Measurements from ENCODE around the gene TTLL11.
"Not testable (repeated sequence)": the region's sequence is repeated elsewhere in the genome, so short reads cannot be mapped to it uniquely, and the experiment has no call there.

Gene TTLL11

DNA sequence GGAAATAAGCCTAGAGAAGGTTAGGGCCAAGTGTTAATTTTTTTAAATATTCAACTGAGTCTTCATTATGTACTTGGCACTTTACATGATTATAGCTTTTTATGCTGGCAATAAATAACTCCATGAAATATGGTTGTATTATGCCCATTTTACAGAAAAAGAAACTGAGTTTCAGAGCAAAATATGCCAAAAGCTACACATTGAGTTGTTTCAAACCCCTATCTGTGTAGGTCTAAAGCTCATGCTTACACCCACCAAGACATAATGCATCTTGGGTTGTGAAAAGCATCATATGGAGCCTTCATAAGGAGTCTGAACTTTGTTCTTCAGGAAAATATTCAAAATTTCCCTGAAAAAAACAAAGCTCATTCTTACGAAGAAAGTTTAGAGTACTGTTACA, 14.6 kb downstream of the TTLL11 start:
- no peak for DNase-seq

DNA sequence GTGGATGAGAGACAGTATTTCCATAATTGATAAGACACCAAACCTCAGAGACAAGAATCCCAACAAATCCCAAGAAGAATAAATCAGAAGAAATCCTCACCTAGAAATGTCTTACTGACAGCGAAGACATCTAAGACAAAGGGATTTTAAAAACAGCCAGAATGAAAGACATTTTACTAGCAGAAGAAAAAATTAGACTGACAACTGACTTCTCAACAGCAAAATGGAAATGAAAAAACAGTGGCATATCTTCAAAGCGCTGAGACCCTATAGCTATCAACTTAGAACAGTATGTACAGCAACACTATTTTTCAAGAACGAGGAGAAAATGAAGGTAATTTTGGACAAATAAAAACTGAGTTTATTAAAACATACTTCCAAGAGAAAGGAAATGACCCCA, 16.3 kb downstream of the TTLL11 start:
- DNase-seq, result no peak

DNA sequence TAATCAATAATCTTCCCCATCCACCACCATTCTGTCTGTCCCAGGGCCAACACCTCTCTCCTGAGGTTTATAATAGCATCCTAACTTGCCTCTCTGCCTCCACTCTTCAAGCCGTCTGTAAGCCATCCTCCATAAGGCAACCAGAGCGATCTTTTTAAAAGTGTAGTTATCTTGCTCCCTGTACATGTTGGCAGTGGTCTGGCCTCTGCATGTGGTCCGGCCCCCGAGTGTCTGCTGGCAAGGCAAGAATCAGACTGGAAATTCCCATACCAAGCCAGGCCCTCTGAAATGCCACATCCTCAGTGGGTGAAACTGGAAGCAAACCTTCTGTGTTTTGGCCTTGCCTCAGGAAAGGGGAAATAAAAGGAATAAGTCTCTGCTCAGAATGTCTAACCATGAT, 17.0 kb downstream of the TTLL11 start:
- no peak for DNase-seq

DNA sequence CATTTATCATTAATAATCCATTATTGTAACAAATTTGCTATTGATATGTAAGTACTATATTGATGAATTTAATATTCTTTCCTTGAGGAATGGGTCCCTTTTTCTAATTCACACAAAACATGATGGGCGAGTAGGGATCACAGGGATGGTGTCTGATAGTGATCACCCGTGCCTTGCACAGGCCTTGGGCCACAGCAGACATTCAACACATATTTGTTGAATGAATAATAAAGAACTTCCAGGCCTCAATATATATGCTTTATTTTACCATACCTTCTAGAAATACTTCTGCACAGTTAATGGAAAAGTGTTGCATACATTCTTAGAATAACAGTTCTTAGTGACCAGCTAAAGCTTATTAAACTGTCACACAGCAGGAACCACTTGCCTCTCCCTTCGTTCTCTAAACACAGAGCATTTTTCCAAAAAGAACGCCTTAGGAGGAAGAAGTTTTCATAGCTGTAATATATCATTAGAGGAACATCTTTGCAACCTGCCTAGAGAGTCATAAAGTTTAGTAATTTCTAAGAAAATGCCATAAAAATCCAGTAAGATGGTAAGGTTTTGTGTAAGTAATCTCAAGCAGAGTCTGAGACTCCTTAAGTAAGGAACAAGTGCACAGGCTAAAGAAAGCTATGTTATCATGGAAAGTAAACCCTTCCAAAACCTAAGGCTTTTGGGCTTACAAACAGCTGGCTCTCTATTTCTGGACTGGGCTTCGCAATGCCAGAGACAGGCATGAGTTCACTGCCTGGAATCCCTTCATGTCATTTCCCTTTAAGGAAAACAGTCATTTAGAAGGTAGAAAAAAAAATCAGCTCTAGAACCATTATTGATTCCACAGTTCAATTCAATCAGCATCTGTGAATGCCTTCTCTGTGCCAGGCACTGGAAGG, 17.7 kb downstream of the TTLL11 start:
- no peak for DNase-seq

DNA sequence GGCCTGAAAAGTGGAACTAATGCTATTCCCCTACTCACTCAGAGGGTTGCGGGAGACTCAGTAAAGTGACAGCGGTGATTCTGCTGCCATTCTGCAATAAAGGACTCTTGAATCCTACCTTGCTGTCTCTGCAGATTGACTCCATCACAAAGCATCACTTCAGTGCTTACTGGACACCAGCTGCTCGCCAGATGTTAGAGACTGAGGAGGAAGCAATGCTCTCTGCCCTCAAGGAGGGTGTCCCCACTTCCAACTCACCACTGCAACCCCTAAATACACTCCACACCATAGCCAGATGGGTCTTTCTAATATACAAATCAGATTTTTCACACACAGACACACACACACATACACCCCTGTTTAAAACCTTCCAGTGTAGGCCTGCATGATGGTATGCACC, 21.4 kb downstream of the TTLL11 start:
- DNase-seq, result no peak

GRCh38 chr9:122070728-122071515, 22.2 kb downstream of the TTLL11 start:
- DNase-seq, result no peak

DNA sequence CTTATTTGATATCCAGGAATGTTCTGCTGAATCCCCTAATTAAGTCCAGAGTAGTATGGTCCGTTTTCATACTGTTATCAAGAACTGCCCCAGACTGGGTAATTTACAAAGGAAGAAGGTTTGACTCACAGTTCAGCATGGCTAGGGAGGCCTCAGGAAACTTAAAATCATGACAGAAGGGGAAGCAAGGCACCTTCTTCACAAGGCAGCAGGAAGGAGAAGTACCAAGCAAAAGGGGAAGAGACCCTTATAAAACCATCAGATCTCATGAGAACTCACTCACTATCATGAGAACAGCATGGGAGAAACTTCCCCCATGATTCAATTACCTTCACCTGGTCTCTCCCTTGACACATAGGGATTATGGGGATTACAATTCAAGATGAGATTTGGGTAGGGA, 26.4 kb downstream of the TTLL11 start:
- not testable (repeated sequence) for DNase-seq

DNA sequence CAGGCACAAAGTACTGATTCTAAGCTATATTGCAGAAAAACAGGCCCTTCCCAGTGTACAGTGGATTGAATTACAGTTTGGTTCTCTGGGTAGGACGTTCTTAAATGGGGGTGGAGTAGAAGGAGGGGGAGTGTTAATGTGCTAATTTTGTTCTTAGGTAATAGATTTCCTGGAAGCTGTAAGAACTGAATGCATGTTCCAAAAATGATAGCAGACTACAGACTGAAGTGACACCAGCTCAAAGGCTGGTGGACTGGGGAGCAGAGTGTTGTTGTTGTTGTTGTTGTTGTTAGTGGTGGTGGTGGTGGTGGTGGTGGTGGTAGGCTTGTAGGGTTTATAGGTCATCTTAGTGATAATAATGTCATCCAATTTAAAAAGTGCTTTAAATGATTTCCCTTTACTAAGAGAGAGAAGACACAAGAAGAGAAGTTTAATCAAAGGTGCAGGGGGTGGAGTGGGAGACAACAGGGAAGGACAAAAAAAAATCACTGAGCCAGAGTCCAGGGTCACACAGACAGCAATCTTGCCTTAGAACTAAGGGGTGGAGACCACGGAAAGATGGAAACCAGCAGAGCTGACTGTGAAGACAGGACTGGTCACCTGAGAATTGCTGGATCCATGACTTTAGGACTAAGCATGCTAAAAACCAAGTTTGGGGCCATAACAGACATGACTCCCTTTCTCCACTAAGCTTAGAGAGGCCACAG, 27.0 kb downstream of the TTLL11 start:
- DNase-seq, result no peak

DNA sequence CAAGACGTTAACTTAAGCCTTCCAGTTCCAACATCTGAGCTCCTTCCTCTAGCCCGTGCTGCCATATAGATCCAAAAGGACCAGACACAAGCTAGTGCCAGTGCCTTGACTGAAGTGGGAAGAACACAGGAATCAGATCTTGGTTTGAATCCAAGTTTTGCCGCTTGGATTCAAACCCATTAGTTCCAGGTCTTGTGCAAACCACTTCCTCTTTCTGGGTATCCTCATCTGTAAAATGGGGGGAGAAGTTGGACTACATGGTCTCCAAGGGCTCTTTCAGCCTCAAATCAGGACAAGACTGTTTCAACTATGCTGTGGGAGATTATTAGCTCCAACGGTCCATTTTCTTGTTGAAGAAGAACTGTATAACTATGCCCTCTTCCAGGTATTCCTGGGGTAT, 32.6 kb downstream of the TTLL11 start:
- DNase-seq, result no peak

GRCh38 chr9:122059955-122060324, 33.2 kb downstream of the TTLL11 start:
- no peak for DNase-seq

- DNase-seq, result no peak
Observed at GRCh38 chr9:122059214-122059954, 33.7 kb downstream of the TTLL11 start.

GRCh38 chr9:122058709-122059108, 34.4 kb downstream of the TTLL11 start:
- DNase-seq, result no peak

DNA sequence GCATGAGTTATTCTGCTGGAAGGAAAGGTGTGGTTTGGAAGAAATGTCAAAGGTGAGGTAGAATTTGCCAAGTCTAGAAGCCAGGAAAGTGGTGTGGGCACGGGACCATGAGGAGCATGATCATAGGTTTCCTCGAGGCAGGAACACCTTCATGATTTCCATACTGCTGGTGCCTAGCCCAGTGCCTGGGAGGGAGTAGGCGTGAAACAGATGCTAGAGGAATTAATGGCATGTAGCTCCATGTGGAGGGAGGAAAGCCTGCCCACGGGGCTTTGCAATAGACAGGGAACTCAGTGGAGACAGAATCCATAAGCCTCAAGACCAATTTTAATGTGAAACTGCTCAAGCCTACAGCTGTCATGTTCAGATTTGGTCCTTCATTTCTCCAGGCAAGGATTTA, 35.1 kb downstream of the TTLL11 start:
- DNase-seq, result no peak

DNA sequence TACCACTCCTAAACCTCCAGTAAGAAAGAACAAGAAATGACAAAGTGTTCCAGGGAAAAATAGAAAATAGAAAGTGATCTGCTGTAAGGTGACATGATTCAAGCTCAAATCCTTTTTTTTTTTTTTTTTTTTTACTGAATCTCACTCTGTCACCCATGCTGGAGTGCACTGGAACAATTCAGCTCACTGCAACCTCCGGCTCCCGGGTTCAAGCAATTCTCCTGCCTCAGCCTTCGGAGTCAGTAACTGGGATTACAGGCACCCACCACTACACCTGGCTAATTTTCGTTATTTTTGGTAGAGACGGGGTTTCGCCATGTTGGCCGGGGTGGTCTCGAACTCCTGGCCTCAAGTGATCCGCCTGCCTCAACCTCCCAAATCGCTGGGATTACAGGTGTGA, 35.9 kb downstream of the TTLL11 start:
- DNase-seq, result no peak

GRCh38 chr9:122056484-122056883, 36.6 kb downstream of the TTLL11 start:
- DNase-seq, result peak; percentile 42

DNA sequence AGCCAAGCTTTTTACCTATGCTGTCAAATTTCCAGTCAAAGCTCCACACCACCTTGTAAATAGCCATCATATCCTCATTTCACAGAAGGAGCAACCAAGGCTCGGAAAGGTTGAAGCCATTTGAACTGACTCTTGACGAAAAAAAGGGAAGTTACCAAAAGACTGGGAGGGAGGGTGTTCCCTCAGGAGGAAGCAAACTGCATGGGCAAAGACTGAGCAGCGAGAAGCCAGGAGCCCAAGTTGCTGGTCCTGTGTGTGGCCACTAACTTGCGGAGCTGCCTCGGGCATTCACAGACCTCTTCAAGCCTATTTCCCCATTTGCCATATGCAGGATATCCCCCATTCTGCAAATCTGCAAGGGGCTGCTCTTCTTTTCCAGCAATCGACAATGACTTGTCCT, 37.4 kb downstream of the TTLL11 start:
- DNase-seq, result no peak

DNA sequence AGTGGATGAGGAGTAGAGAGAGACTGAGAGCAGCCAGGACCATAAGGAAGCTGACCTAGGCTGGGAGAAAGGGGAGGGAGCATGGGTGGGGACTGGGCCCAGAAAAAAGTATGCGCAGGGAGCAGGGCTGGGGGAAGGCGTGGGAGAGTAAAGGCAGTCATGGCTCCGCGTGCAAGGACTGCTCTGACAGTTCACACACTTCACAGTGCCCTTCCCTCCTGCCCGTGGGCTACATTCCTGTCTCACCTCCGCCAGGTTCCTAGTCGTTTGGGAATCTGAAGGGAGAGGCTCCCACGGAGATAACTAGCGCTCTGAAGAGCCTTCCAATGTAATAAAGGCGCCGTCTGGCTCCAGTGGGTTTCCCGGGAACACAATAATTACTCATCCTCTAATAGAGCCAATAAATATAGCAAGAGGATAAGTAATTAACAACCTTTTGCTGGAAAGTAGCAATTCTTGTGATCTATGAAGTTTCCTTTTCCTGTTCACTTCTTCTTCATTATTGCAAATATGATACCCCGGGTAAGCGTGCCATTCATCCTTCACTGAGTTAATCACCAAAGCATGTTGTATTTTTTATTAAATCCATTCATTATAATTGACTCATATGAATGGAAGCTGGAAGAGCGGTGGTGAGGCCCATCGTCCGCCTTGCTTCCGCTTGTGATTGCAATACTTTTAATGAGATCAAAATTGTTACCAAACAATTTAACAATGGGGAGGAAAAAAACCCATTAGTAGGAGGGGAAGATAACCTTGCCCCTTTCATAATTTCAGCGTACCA, 39.3 kb downstream of the TTLL11 start:
- DNase-seq, result peak; percentile 86

GRCh38 chr9:122053064-122053463, 40.0 kb downstream of the TTLL11 start:
- DNase-seq, result peak; percentile 47

- DNase-seq, result peak; percentile 86
Observed at GRCh38 chr9:122051351-122052321, 41.5 kb downstream of the TTLL11 start.

DNA sequence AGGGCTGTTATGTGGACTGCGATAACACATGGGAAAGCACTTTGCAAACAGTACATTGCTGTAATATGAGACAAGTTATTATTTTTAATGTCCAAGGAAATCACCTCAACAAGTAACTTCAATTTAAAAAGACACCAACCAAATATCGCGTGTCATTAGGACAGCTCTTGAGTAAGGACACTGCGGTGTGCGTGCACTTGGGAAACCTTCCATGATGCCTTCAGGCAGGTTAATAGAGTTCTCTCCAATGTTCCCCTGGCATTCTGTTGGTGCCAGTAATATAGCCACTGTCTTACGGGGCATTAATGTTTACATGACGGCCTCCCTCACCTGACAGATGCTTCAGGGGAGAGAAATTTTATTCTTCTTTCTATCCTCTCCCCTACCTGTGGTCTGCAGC, 42.9 kb downstream of the TTLL11 start:
- no peak for DNase-seq

DNA sequence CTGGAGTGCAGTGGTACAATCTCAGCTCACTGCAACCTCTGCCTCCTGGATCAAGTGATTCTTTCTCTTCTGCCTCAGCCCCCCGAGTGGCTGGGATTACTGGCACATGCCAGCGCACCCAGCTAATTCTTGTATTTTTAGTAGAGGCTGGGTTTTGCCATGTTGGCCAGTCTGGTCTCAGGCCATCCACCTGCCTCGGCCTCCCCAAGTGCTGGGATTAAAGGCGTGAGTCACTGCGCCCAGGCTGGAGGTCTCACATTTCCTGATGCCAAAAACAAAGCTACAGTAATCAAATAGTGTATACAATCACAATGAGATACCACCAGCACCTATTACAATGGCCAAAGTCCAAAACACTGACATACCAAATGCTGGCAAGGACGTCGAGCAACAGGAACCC, 51.1 kb downstream of the TTLL11 start:
- DNase-seq, result no peak
